IPS DF 6.9 (cell line): ENCODE data around the gene KCTD12.
"Not testable (repeated sequence)": the region's sequence is repeated elsewhere in the genome, so short reads cannot be mapped to it uniquely, and the experiment has no call there.

ENCODE experiments used
- DNase-seq: peaks from one replicate; pipeline ENCODE4 v3.0.0-alpha.2; 2013; ENCODE audit warnings: low read depth, low spot score
- H3K27ac ChIP-seq: one replicate; pipeline ENCODE4 v1.5.1; 2013; ENCODE audit warnings: low read length, control low read depth
- H3K27me3 ChIP-seq: 2 replicates; pipeline ENCODE4 v1.6.1; 2013; ENCODE audit warnings: mild to moderate bottlenecking, low read length; ENCODE audit not compliant: control insufficient read depth, insufficient read depth
- H3K36me3 ChIP-seq: 2 replicates; pipeline ENCODE4 v1.6.1; 2013; ENCODE audit warnings: low read length; ENCODE audit not compliant: control insufficient read depth, insufficient read depth
- H3K4me1 ChIP-seq: 2 replicates; pipeline ENCODE4 v1.6.1; 2013; ENCODE audit warnings: low read length; ENCODE audit not compliant: control insufficient read depth, insufficient read depth
- H3K4me3 ChIP-seq: 2 replicates; pipeline ENCODE4 v1.5.1; 2013; ENCODE audit warnings: mild to moderate bottlenecking, low read length
- H3K9me3 ChIP-seq: 2 replicates; pipeline ENCODE4 v1.6.1; 2013; ENCODE audit warnings: low read length, inconsistent platforms; ENCODE audit not compliant: control insufficient read depth, insufficient read depth
- WGBS: extraction: QIAGEN DNeasy Blood & Tissue Kit; methylation state at CpG from one replicate; pipeline ENCODE4 v1.1.7; 2013; ENCODE audit warnings: mixed read lengths, missing lambda C conversion rate; ENCODE audit not compliant: insufficient read length, insufficient coverage; 5-methylcytosine and 5-hydroxymethylcytosine counted together

The KCTD12 gene

GRCh38 chr13:76917095-76917494, 30.9 kb upstream of the KCTD12 start:
- no peak for DNase-seq
- no peak overlapping the region for H3K4me3 ChIP-seq
- no CpG with 5 or more reads among the region's 1 CpG for WGBS
- no peaks in the 10 kb centered on the region for H3K27me3 ChIP-seq
- H3K36me3 ChIP-seq, result no peaks in the 10 kb centered on the region
- no peaks in the 10 kb centered on the region for H3K4me1 ChIP-seq
- H3K9me3 ChIP-seq, result no peaks in the 10 kb centered on the region
- no peak overlapping the region for H3K27ac ChIP-seq

DNA sequence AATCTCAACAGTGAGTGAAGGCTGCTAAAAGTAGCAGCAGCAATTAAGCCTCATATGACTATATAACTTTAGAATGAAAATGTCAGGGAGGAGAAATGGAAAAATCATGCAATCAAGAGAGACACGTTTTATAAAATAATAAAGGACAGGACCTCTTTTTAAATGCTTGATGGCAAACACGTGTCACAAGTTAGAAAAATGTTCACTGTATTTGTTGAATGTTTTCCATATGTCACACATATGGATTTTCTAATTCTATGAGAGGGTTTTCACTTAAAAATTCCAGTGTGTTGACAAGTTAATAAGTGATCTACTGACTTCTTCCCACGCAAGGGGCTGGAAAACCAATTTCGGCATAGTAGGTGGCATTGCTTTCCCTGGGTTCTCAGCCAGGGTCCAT, 27.7 kb upstream of the KCTD12 start:
- Histone ChIP-seq H3K36me3 (no peaks in the 10 kb centered on the region), H3K4me1 (no peaks in the 10 kb centered on the region), H3K27me3 (no peaks in the 10 kb centered on the region), H3K27ac (no peak overlapping the region), H3K4me3 (no peak overlapping the region), H3K9me3 (no peaks in the 10 kb centered on the region)
- no peak for DNase-seq
- no CpG with 5 or more reads among the region's 4 CpGs for WGBS

- Histone ChIP-seq H3K36me3 (no peaks in the 10 kb centered on the region), H3K9me3 (no peaks in the 10 kb centered on the region), H3K27me3 (no peaks in the 10 kb centered on the region), H3K27ac (no peak overlapping the region), H3K4me3 (no peak overlapping the region), H3K4me1 (no peaks in the 10 kb centered on the region)
- WGBS, result no CpG with 5 or more reads among the region's 3 CpGs
- DNase-seq, result no peak
Observed at GRCh38 chr13:76912476-76912875, 26.3 kb upstream of the KCTD12 start.

GRCh38 chr13:76904507-76904906, 18.3 kb upstream of the KCTD12 start:
- no peak overlapping the region for H3K4me3 ChIP-seq
- DNase-seq, result no peak
- H3K27me3 ChIP-seq, result no peaks in the 10 kb centered on the region
- no peaks in the 10 kb centered on the region for H3K9me3 ChIP-seq
- WGBS, result no CpG with 5 or more reads among the region's 2 CpGs
- H3K4me1 ChIP-seq, result no peaks in the 10 kb centered on the region
- H3K36me3 ChIP-seq, result no peaks in the 10 kb centered on the region
- no peak overlapping the region for H3K27ac ChIP-seq

DNA sequence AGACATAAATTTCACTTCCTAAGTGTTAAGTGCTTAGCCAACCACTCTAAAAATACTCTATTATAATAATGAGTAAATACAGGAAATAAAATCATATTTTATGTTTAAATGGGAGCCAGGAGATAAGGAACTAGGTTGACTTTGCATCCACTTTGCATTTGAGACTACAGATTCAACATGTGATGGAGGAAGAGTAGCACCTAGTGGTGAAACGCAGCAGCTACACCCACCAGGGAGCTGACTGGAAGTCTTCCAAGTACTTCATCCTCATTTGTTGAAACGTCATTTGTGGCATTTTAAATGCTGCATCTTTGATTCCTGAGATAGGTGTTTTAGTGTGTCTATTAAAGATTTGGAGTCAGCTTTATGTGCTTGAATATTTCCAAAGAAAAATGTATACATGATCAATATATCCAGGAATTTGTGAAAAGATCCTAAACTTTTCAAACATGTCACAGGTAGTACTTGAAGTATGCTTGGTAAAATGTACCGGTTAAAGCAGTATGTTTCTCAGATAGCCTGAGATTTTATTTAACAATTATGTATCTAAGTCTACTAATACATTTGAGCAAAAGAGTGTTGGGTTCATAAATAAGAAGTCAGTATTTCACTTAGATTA, 17.4 kb upstream of the KCTD12 start:
- no peaks in the 10 kb centered on the region for H3K9me3 ChIP-seq
- H3K27me3 ChIP-seq, result no peaks in the 10 kb centered on the region
- H3K36me3 ChIP-seq, result no peaks in the 10 kb centered on the region
- no CpG with 5 or more reads among the region's 3 CpGs for WGBS
- H3K4me3 ChIP-seq, result no peak overlapping the region
- no peaks in the 10 kb centered on the region for H3K4me1 ChIP-seq
- no peak for DNase-seq
- no peak overlapping the region for H3K27ac ChIP-seq

DNA sequence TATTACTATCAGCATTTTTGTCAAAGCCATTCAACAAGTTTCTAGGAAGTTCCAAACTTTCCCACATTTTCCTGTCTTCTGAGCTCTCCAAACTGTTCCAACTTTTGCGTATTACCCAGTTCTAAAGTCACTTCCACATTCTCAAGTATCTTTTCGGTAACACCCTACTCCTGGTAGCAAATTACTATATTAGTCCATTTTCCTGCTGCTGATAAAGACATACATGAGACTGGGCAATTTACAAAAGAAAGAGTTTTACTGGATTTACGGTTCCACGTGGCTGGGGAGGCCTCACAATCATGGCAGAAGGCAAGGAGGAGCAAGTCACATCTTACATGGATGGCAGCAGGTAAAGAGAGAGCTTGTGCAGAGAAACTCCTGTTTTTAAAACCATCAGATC, 12.9 kb upstream of the KCTD12 start:
- H3K27ac ChIP-seq, H3K4me3 ChIP-seq, H3K9me3 ChIP-seq, H3K4me1 ChIP-seq, DNase-seq, H3K27me3 ChIP-seq, H3K36me3 ChIP-seq: not testable (repeated sequence)
- WGBS, result no CpG with 5 or more reads among the region's 4 CpGs

DNA sequence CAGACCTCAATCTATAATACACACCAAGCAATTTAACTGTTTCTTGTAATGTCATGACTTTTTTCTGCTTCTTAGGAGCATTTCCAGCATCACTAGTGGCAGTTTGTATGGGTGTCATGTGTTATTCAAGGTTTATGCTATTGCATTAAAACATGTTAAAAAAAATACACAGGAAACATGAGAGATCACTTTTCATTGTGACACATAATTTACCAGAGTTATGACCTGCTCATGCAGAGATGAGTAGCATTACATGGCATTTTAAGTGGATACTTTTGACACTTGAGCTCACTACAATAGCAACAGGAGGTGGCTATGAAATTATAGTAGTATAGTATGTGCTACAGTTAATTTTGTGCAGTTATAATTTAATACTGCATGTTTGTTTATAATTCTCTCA, 11.0 kb upstream of the KCTD12 start:
- not testable (repeated sequence) for H3K4me3 ChIP-seq, H3K27me3 ChIP-seq, H3K4me1 ChIP-seq, DNase-seq, H3K9me3 ChIP-seq, H3K36me3 ChIP-seq, H3K27ac ChIP-seq

- no peaks in the 10 kb centered on the region for H3K27me3 ChIP-seq
- no peaks in the 10 kb centered on the region for H3K4me1 ChIP-seq
- H3K4me3 ChIP-seq, result no peak overlapping the region
- H3K36me3 ChIP-seq, result no peaks in the 10 kb centered on the region
- no CpG with 5 or more reads among the region's 2 CpGs for WGBS
- H3K27ac ChIP-seq, result no peak overlapping the region
- no peaks in the 10 kb centered on the region; the same call in 1 of the 2 replicates for H3K9me3 ChIP-seq
- DNase-seq, result no peak
Observed at GRCh38 chr13:76894401-76895110, 8.4 kb upstream of the KCTD12 start.

DNA sequence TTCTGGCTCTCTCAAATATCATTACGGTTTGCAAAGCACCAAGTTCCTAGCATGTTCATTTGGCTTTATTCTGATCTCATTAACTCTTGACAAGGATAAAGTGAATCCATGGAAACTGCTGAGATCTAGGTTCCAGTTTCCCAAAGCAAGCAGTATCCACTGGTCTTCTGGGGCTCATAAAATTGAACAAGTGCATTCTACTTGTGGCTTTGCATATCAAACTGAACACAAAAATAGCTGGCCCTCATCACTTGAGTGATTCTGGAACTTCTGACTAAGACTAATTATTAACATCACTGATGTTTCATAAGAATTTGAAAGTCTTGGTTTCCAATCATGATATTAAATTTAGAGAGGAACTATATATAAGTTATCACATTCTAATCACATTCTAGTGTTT, 6.3 kb upstream of the KCTD12 start:
- Histone ChIP-seq H3K4me1 (no peaks in the 10 kb centered on the region), H3K9me3 (no peaks in the 10 kb centered on the region; the same call in 1 of the 2 replicates), H3K4me3 (no peak overlapping the region), H3K36me3 (no peaks in the 10 kb centered on the region), H3K27me3 (peaks cover 6% of the 10 kb centered on the region; the same call in 1 of the 2 replicates), H3K27ac (no peak overlapping the region)
- no peak for DNase-seq
- WGBS, result no CpG with 5 or more reads among the region's 1 CpG

GRCh38 chr13:76890021-76890420, 3.8 kb upstream of the KCTD12 start:
- no CpG with 5 or more reads among the region's 1 CpG for WGBS
- Histone ChIP-seq H3K4me1 (no peaks in the 10 kb centered on the region), H3K9me3 (no peaks in the 10 kb centered on the region; the same call in 1 of the 2 replicates), H3K27me3 (peaks cover 12% of the 10 kb centered on the region; the same call in 1 of the 2 replicates), H3K4me3 (no peak overlapping the region), H3K36me3 (no peaks in the 10 kb centered on the region), H3K27ac (no peak overlapping the region)
- no peak for DNase-seq

- peaks cover 19% of the 10 kb centered on the region; the same call in 1 of the 2 replicates for H3K27me3 ChIP-seq
- DNase-seq, result no peak
- no CpG with 5 or more reads among the region's 1 CpG for WGBS
Observed at GRCh38 chr13:76889254-76889653, 3.0 kb upstream of the KCTD12 start.

More at GRCh38 chr13:76889254-76889653, 3.0 kb upstream of the KCTD12 start:
- H3K9me3 ChIP-seq, result no peaks in the 10 kb centered on the region; the same call in 1 of the 2 replicates
- no peaks in the 10 kb centered on the region for H3K36me3 ChIP-seq
- H3K4me3 ChIP-seq, result no peak overlapping the region
- H3K27ac ChIP-seq, result no peak overlapping the region
- no peaks in the 10 kb centered on the region for H3K4me1 ChIP-seq
